MV-4-11 (cell line): ENCODE measurements around the gene ELOVL7.
A peak's percentile ranks its signal among the peaks of the same experiment; 100 is the strongest.
"Not testable (repeated sequence)": the region's sequence is repeated elsewhere in the genome, so short reads cannot be mapped to it uniquely, and the experiment has no call there.

Experiments used
- DNase-seq: peaks from one replicate; lab custom pipeline; 2025; lab: John Stamatoyannopoulos, UW

ELOVL7 gene

GRCh38 chr5:60829490-60830266, 14.4 kb downstream of the ELOVL7 start:
- no peak for DNase-seq

- no peak for DNase-seq
These were observed 16.9 kb downstream of the ELOVL7 start for GRCh38 chr5:60827201-60827600.

- peak; percentile 27 for DNase-seq
These were observed 17.4 kb downstream of the ELOVL7 start for GRCh38 chr5:60826653-60827052.

GRCh38 chr5:60823574-60823973, 20.5 kb downstream of the ELOVL7 start:
- no peak for DNase-seq

GRCh38 chr5:60822285-60822556, 21.8 kb downstream of the ELOVL7 start:
- DNase-seq: no peak

GRCh38 chr5:60821488-60822284, 22.4 kb downstream of the ELOVL7 start:
- peak; percentile 77 for DNase-seq

GRCh38 chr5:60820593-60821487, 23.2 kb downstream of the ELOVL7 start:
- peak; percentile 82 for DNase-seq

GRCh38 chr5:60816138-60816537, 27.9 kb downstream of the ELOVL7 start:
- DNase-seq: not testable (repeated sequence)

- DNase-seq: no peak
These were observed 29.6 kb downstream of the ELOVL7 start for GRCh38 chr5:60814498-60814897.

- no peak for DNase-seq
These were observed 31.6 kb downstream of the ELOVL7 start for GRCh38 chr5:60812426-60812825.

GRCh38 chr5:60811105-60811504, 33.0 kb downstream of the ELOVL7 start:
- no peak for DNase-seq

- no peak for DNase-seq
These were observed 33.5 kb downstream of the ELOVL7 start for GRCh38 chr5:60810438-60811085.

GRCh38 chr5:60809891-60810425, 34.1 kb downstream of the ELOVL7 start:
- no peak for DNase-seq

GRCh38 chr5:60806591-60807243, 37.4 kb downstream of the ELOVL7 start:
- peak; percentile 26 for DNase-seq

GRCh38 chr5:60805463-60805862, 38.6 kb downstream of the ELOVL7 start:
- DNase-seq: no peak

- peak; percentile 79 for DNase-seq
These were observed 40.4 kb downstream of the ELOVL7 start for GRCh38 chr5:60803712-60804111.

- DNase-seq: no peak
These were observed 41.1 kb downstream of the ELOVL7 start for GRCh38 chr5:60802986-60803385.

- no peak for DNase-seq
These were observed 41.8 kb downstream of the ELOVL7 start for GRCh38 chr5:60802226-60802625.

- no peak for DNase-seq
These were observed 46.5 kb downstream of the ELOVL7 start for GRCh38 chr5:60797482-60798153.

- not testable (repeated sequence) for DNase-seq
These were observed 48.6 kb downstream of the ELOVL7 start for GRCh38 chr5:60795424-60795950.
